SK-N-SH treated with all-trans-retinoic acid at 6 μM for 48 hours (cell line): ENCODE results near the gene NFU1.

ENCODE experiments used
- RARB ChIP-seq: fragments of 250-450 bp; sonication (Bioruptor Pico); IDR thresholded peaks from 2 replicates; pipeline ENCODE4 v1.8.0; 2021; ENCODE audit warnings: mild to moderate bottlenecking, moderate library complexity
- ZFP3 ChIP-seq: fragments of 250-450 bp; sonication (Bioruptor Pico); IDR thresholded peaks from 2 replicates; pipeline ENCODE4 v1.5.0; 2020; ENCODE audit warnings: mild to moderate bottlenecking, moderate library complexity
- ZNF70 ChIP-seq: fragments of 450-650 bp; formaldehyde crosslinking; IDR thresholded peaks from 2 replicates; pipeline ENCODE4 v1.5.0; 2020; ENCODE audit warnings: mild to moderate bottlenecking, moderate library complexity
- ZNF8 ChIP-seq: fragments of 450-650 bp; formaldehyde crosslinking; IDR thresholded peaks from 2 replicates; pipeline ENCODE4 v1.5.0; 2020; ENCODE audit warnings: mild to moderate bottlenecking, moderate library complexity
- TF ChIP-seq, protein P1 (sequence below): fragments of 250-450 bp; sonication (Bioruptor Pico); IDR thresholded peaks from 2 replicates; pipeline ENCODE4 v1.8.0; 2020; ENCODE audit warnings: mild to moderate bottlenecking, moderate library complexity, borderline replicate concordance
- TF ChIP-seq, protein P2 (sequence below): fragments of 250-450 bp; sonication (Bioruptor Pico); IDR thresholded peaks from 2 replicates; pipeline ENCODE4 v1.5.1; 2020; ENCODE audit warnings: low read depth, mild to moderate bottlenecking, moderate library complexity

DNA sequence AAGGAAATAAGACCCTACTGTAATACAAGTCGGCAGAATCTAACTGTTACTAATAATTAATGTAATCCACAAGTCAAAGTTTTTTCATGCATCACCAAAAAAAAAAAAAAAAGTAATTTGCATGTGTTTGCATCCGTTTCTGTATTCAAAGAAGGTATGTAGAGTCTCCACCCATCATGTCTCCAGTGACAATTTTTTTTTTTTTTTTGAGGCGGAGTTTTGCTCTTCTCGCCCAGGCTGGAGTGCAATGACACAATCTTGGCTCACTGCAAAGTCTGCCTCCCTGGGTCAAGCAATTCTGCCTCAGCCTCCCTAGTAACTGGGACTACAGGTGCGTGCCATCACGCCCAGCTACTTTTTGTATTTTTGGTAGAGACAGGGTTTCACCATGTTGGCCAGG lies 24.2 kb upstream of the NFU1 start:
- TF ChIP-seq ZFP3 (CRISPR knock-in tag) (no peak), ZNF8 (no peak), ZNF70 (CRISPR knock-in tag) (no peak), RARB (CRISPR knock-in tag) (no peak)
- TF ChIP-seq, protein P1, sequence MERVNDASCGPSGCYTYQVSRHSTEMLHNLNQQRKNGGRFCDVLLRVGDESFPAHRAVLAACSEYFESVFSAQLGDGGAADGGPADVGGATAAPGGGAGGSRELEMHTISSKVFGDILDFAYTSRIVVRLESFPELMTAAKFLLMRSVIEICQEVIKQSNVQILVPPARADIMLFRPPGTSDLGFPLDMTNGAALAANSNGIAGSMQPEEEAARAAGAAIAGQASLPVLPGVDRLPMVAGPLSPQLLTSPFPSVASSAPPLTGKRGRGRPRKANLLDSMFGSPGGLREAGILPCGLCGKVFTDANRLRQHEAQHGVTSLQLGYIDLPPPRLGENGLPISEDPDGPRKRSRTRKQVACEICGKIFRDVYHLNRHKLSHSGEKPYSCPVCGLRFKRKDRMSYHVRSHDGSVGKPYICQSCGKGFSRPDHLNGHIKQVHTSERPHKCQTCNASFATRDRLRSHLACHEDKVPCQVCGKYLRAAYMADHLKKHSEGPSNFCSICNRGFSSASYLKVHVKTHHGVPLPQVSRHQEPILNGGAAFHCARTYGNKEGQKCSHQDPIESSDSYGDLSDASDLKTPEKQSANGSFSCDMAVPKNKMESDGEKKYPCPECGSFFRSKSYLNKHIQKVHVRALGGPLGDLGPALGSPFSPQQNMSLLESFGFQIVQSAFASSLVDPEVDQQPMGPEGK (CRISPR knock-in tag) = no peak
- TF ChIP-seq, protein P2, sequence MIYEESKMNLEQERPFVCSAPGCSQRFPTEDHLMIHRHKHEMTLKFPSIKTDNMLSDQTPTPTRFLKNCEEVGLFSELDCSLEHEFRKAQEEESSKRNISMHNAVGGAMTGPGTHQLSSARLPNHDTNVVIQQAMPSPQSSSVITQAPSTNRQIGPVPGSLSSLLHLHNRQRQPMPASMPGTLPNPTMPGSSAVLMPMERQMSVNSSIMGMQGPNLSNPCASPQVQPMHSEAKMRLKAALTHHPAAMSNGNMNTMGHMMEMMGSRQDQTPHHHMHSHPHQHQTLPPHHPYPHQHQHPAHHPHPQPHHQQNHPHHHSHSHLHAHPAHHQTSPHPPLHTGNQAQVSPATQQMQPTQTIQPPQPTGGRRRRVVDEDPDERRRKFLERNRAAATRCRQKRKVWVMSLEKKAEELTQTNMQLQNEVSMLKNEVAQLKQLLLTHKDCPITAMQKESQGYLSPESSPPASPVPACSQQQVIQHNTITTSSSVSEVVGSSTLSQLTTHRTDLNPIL (CRISPR knock-in tag) = no peak
